GM21825 (cell line): ENCODE data around the gene EPS8L1.

Experiments used
- ATAC-seq: cut with Tn5 transposase; IDR thresholded peaks from one replicate; pipeline ENCODE4 v1.9.1; 2021; ENCODE audit warnings: mild to moderate bottlenecking, moderate library complexity; ENCODE audit not compliant: unreplicated experiment

EPS8L1 gene

DNA sequence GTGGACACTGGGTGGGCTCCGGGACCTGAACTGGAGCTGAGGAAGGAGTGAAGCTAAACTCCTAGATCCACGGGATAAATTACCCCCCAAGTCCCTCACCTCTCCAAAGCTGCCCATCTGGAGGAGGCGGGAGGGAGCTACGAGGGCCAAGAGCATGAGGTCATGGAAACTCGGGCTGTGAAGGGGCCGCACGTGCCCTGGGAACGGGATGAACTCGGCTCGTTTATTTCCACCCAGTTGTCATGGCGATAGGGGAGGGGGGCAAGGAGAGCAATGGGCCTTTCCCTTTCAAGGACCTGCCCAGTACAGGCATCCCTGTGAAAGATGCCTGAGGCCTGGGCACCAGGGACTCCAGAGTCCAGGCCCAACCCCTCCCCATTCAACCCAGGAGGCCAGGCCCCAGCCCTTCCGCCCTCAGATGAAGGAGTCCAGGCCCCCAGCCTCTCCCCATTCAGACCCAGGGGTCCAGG, 37.9 kb downstream of the EPS8L1 start:
- ATAC-seq, result no peak

GRCh38 chr19:55114566-55115145, 39.0 kb downstream of the EPS8L1 start:
- no peak for ATAC-seq

DNA sequence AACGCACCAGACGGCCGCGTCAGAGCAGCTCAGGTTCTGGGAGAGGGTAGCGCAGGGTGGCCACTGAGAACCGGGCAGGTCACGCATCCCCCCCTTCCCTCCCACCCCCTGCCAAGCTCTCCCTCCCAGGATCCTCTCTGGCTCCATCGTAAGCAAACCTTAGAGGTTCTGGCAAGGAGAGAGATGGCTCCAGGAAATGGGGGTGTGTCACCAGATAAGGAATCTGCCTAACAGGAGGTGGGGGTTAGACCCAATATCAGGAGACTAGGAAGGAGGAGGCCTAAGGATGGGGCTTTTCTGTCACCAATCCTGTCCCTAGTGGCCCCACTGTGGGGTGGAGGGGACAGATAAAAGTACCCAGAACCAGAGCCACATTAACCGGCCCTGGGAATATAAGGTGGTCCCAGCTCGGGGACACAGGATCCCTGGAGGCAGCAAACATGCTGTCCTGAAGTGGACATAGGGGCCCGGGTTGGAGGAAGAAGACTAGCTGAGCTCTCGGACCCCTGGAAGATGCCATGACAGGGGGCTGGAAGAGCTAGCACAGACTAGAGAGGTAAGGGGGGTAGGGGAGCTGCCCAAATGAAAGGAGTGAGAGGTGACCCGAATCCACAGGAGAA, 39.9 kb downstream of the EPS8L1 start:
- ATAC-seq, result no peak

GRCh38 chr19:55116232-55116858, 40.7 kb downstream of the EPS8L1 start:
- ATAC-seq, result no peak

DNA sequence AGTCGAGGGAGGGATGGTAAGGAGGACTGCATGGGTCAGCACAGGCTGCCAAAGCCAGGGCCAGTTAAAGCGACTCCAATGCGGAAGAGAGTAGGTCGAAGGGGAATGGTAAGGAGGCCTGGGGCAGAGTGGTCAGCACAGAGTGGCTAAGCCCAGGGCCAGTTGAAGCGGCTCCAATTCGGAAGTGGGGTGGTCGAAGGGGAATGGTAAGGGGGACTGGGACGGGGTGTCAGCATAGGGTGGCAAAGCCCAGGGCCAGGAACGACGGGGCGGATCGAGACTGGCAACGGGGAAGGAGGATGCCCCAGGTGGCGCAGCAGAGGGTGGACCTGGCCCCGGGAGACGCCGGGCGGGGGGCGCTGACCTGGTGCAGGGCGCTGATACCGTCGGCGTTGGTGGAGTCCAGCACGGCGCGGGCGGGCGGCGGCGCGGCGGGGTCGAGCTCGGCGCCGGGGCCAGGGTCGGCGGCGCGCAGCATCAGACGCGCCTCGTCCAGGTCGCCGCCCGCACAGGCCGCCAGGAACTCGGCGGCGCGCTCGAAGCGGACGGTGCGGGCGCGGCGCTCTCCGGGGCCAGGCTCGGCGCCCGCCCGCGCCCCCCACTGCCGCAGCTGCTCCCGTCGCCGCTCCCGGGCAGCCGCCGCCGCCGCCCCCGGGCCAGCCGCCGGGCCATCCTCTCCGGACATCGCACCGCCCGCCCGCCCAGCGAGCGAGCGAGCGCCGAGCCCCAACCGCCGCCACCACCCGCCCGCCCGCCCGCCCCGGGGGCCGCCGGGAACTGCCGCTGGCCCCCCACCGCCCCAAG, 41.4 kb downstream of the EPS8L1 start, which contains the start of gene PPP1R12C:
TSS of gene PPP1R12C (minus strand) at position 779 of the 804 bp plus-strand sequence. CDS start at position 685, 94 bp downstream.
- ATAC-seq, result peak; percentile 14

- ATAC-seq, result peak; percentile 80
Measured at GRCh38 chr19:55117663-55118391, 42.2 kb downstream of the EPS8L1 start.

GRCh38 chr19:55118401-55118991, 42.8 kb downstream of the EPS8L1 start:
- no peak for ATAC-seq

DNA sequence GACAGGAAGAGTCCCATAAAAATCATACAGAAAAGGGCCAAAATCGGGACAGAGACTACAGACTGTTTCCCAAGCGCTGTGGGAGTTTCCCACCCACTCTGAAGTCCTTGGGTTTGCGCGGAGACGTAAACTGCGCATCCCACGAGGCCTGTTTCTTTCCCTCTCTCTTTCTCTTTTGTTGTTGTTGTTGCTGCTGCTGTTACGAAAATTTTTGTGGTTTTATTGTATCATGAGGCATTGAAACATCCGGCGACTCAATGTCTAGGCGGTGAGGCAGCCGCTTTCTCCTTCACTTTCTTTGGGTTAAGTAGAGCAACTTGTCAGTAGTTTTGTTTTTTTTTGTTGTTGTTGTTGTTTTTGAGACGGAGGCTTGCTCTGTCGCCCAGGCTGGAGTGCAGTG, 43.4 kb downstream of the EPS8L1 start:
- no peak for ATAC-seq

GRCh38 chr19:55131421-55131820, 55.8 kb downstream of the EPS8L1 start:
- ATAC-seq, result no peak

DNA sequence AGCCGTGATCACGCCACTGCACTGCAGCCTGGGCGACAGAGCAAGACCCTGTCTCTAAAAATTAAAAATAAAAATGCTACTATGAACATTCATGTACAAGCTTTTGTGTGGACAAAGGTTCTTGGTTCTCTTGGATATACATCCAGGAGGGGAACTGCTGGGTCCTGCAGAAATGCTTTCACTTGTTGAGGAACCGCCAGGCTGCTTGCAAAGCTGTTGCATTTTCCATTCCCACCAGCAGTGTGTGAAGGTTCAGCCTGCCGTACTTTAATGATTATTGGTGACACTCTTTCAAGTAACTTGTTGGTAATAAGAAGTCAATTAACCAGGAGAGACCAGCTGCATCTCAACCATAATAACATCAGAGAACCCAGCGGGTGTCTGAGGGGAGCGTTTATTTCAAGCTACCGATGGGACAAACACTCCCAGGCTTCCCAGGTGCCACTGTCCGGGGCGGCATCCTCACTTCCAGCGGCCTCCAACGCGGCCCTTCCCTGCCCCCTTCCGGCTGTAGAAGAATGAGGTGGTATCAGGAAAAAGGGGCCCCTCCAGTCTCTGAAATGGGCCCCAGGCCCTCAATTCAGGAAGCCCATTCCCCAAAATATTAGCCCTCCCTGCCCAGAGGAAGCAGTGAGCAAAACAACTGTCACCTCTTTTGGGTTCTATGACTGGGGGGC, 56.9 kb downstream of the EPS8L1 start:
- no peak for ATAC-seq

DNA sequence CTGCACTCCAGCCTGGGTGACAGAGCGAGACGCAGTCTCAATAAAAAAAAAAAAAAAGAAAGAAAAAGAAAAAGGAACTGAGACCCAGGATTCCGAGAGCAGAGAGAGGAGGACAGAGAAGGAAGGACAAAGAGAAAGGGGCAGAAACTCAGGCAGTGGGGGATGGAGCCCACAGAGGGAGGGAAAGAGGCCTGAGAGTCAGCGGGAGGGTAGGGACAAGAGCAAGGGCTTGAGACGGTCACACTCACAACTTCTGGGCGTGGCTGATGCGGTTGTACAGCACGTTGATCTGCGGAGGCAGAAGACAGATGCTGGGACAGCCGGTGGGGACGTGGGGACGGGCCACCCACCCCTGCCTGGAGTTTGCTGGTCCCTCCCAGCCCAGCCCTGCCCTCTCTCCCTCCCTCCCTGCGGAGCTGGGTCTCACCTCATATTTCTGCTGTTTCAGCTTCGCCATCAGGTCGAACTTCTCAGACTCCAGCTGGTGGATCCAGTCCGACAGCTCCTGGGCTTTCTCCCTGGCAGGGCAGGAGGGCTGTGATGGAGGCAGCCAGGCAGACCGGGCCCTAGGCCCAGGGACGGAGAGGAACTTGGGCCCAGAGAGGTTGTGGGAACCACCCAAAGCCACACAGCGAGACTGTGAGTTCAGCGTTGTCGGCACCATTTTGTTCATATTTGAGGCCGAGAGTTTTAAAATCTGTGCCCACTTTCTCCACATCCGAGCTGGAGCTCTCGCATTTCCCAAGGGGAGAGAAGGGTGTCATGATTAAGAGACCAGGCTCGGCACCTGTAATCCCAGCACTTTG, 58.2 kb downstream of the EPS8L1 start:
- ATAC-seq, result no peak

DNA sequence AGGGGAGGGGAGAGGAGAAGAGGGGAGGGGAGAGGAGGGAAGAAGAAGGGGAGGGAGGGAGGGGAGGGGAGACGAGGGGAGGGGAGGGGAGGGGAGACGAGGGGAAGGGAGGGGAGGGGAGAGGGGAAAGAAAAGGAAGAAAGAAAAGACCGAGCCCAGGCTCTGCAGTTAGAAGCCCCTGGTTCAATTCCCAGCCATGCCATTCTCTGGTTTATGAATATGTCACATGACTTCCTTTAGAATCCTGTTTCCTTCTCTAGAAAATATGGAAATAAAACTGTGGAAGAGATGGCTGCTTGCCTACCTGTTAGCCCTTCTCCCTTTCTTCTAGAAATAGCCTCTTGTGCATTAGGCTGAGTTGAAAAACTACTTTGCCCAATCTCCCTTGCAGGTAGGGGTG, 59.1 kb downstream of the EPS8L1 start:
- no peak for ATAC-seq

DNA sequence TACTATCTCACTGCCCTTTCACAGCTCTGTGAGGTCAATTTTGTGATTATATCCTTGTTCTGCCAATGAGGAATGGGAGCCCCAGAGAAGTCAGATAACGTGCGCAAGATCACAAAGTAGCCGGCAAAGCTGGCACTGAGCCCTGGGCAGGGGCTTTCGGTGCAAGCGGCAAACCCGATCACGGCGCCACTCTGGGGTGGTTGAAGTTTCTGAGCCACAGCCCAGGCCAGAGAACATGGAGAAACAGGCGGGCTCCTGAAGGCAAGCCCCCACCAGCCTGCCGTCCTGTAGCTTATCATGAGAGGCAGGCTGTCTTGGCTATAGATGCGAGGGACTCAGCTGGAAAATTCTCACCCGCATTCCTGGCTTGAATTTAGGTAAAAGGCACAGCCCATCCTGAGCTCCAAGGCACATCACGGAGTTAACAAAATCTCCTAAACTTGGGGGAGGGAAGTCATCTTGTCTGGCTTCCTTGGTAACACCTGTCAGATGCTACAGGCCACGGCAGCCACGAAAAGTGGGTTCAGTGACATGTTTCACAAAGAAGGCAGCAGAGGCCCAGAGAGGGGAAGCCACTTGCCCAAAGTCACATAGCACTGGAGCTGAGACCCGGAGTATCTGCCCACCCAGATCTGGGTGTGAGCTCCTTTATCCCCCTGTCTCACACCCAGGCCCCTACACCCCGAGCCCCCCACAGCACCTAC, 60.9 kb downstream of the EPS8L1 start:
- ATAC-seq, result no peak
